DOHH2 (cell line): Measurements from ENCODE around the gene PMS1.

ENCODE experiments used
- CTCF ChIP-seq: fragments of 200-600 bp; sonication (generic); IDR thresholded peaks from one replicate; pipeline ENCODE4 v1.5.1; 2014; ENCODE audit warnings: antibody characterized with exemption, mild to moderate bottlenecking, low read depth, low read length; ENCODE audit not compliant: poor library complexity, severe bottlenecking
- EZH2phosphoT487 ChIP-seq: fragments of 200-600 bp; sonication (generic); IDR thresholded peaks from 2 replicates; pipeline ENCODE4 v1.6.1; 2017; ENCODE audit warnings: borderline replicate concordance, mild to moderate bottlenecking, antibody characterized with exemption, low read length, moderate library complexity, mixed read lengths

- TF ChIP-seq CTCF = no peak
- no peak for TF ChIP-seq EZH2phosphoT487
These were observed 46.3 kb downstream of the PMS1 start for GRCh38 chr2:189830510-189830909.
